GM12801 (cell line): ENCODE results near the gene GGNBP2.

Source experiments
- TF ChIP-seq, protein P1 (sequence below): IDR thresholded peaks from one replicate; pipeline ENCODE4 v1.5.1; 2011; ENCODE audit warnings: control low read depth; ENCODE audit not compliant: insufficient read length; ENCODE audit errors: extremely low read depth

GGNBP2 gene

GRCh38 chr17:36501351-36501750, 43.4 kb upstream of the GGNBP2 start:
- TF ChIP-seq, protein P1, sequence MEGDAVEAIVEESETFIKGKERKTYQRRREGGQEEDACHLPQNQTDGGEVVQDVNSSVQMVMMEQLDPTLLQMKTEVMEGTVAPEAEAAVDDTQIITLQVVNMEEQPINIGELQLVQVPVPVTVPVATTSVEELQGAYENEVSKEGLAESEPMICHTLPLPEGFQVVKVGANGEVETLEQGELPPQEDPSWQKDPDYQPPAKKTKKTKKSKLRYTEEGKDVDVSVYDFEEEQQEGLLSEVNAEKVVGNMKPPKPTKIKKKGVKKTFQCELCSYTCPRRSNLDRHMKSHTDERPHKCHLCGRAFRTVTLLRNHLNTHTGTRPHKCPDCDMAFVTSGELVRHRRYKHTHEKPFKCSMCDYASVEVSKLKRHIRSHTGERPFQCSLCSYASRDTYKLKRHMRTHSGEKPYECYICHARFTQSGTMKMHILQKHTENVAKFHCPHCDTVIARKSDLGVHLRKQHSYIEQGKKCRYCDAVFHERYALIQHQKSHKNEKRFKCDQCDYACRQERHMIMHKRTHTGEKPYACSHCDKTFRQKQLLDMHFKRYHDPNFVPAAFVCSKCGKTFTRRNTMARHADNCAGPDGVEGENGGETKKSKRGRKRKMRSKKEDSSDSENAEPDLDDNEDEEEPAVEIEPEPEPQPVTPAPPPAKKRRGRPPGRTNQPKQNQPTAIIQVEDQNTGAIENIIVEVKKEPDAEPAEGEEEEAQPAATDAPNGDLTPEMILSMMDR = no peak

- TF ChIP-seq, protein P1 = no peak
Measured at GRCh38 chr17:36501963-36502362, 42.8 kb upstream of the GGNBP2 start.

- TF ChIP-seq, protein P1 = no peak
Measured at GRCh38 chr17:36503456-36504155, 41.1 kb upstream of the GGNBP2 start.

- TF ChIP-seq, protein P1 = no peak
Measured at GRCh38 chr17:36504156-36504545, 40.6 kb upstream of the GGNBP2 start.

GRCh38 chr17:36505171-36505570, 39.5 kb upstream of the GGNBP2 start:
- TF ChIP-seq, protein P1 = no peak

DNA sequence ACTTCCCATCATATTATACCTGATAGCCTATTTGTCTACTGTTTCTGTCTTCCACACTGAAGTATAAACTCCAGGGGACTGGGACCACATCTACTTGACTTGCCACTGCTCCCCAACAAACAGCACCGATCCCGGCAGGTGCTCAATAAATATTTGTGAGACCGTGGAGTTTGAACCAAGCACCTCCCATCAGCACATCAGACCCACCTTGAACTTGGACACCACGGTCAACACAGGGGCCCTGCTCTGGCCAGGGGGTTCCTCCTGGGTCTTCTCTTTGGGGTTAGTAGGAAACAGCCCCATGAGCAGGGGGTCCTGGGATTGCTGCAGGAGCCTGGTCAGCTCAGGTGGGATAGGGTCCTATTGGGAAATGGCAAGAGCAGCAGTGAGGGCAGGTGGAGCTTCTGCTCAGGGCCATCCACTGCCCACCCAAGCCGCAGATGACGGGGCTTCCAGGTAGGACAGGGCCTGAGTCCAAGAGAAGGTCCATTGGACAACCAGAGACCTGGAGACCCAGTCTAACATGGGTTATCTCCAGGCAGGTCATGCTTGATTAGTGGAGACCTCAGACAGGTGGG, 38.4 kb upstream of the GGNBP2 start:
- TF ChIP-seq, protein P1 = no peak

GRCh38 chr17:36506831-36507230, 37.9 kb upstream of the GGNBP2 start:
- TF ChIP-seq, protein P1 = no peak
